H1 (cell line): Measurements from ENCODE around the gene TEF. TPM values are rescaled to one million over a fixed set of nuclear protein-coding genes. Genes with fewer than 3 reads are reported as not detected.

Source experiments
- CTCF ChIA-PET: fragments of 300-600 bp; sonication (Branson Sonifier 250); formaldehyde crosslinking; loops from one replicate; lab custom pipeline; 2021; ENCODE audit not compliant: partially characterized antibody; lab: Charles Lee
- POLR2A ChIA-PET: fragments of 300-600 bp; sonication (Branson Sonifier 250); formaldehyde crosslinking; loops from one replicate; lab custom pipeline; 2021; ENCODE audit warnings: inconsistent platforms; ENCODE audit not compliant: partially characterized antibody; lab: Charles Lee
- DNase-seq, 2 experiments: peaks; one replicate each; pipeline versions ENCODE4 v3.0.0 to v3.0.0-alpha.2; 2010 to 2022; ENCODE audit warnings: low spot score in 2 of 2, low read depth in 1 of 2, mixed read lengths in 1 of 2
- FAIRE-seq: peaks from 2 replicates; lab custom pipeline; 2011; peaks lifted over from hg19 to GRCh38; lab: Jason Lieb, UNC
- H2AFZ ChIP-seq: 2 replicates; pipeline ENCODE4 v1.8.1; 2012; ENCODE audit warnings: low read length, inconsistent platforms
- H2AK5ac ChIP-seq: 2 replicates; pipeline ENCODE4 v1.6.1; 2013; ENCODE audit warnings: low read depth, low read length
- H2BK120ac ChIP-seq: replicated peaks from 2 replicates; pipeline ENCODE3; 2013; ENCODE audit warnings: low read depth, low read length, inconsistent platforms
- H2BK12ac ChIP-seq: 2 replicates; pipeline ENCODE4 v1.6.1; 2013; ENCODE audit warnings: low read depth, low read length
- H2BK15ac ChIP-seq: 2 replicates; pipeline ENCODE4 v1.6.1; 2013; ENCODE audit warnings: low read length
- H2BK20ac ChIP-seq: 2 replicates; pipeline ENCODE4 v1.6.1; 2013; ENCODE audit warnings: low read length
- H2BK5ac ChIP-seq: 2 replicates; pipeline ENCODE4 v1.6.1; 2013; ENCODE audit warnings: low read depth, low read length
- H3K14ac ChIP-seq: 2 replicates; pipeline ENCODE4 v1.6.1; 2013; ENCODE audit warnings: inconsistent platforms; ENCODE audit not compliant: insufficient read length
- H3K18ac ChIP-seq: 2 replicates; pipeline ENCODE4 v1.6.1; 2013; ENCODE audit warnings: low read length; ENCODE audit errors: extremely low read depth
- H3K23ac ChIP-seq: 2 replicates; pipeline ENCODE4 v1.6.1; 2013; ENCODE audit warnings: inconsistent platforms; ENCODE audit not compliant: insufficient read length
- H3K23me2 ChIP-seq: 2 replicates; pipeline ENCODE4 v1.6.1; 2013; ENCODE audit warnings: low read depth, low read length
- H3K27ac ChIP-seq: 2 replicates; pipeline ENCODE4 v1.6.1; 2011; ENCODE audit warnings: low read depth, low read length, inconsistent platforms
- H3K27me3 ChIP-seq, 4 experiments: replicated peaks in 1 of 4; 1 replicate in 1 of 4; 2 replicates in 3 of 4; pipeline versions ENCODE4 v1.6.1 to v1.8.1; 2011 to 2013; ENCODE audit warnings: low read length in 3 of 4, mild to moderate bottlenecking in 3 of 4, inconsistent platforms in 2 of 4, mixed read lengths in 2 of 4, moderate library complexity in 1 of 4; ENCODE audit not compliant: control insufficient read depth in 3 of 4, insufficient read depth in 3 of 4; ENCODE audit errors: extremely low read depth in 1 of 4
- H3K36me3 ChIP-seq, 4 experiments: 2 replicates each; pipeline versions ENCODE4 v1.6.1 to v1.8.1; 2011 to 2013; ENCODE audit warnings: mild to moderate bottlenecking in 4 of 4, low read length in 3 of 4, moderate library complexity in 2 of 4, control low read depth in 1 of 4, inconsistent platforms in 1 of 4; ENCODE audit not compliant: insufficient read depth in 4 of 4, control insufficient read depth in 2 of 4
- H3K4ac ChIP-seq: replicated peaks from 2 replicates; pipeline ENCODE3; 2013; ENCODE audit warnings: low read length, low read depth, mixed read lengths, inconsistent platforms; ENCODE audit not compliant: insufficient read length
- H3K4me1 ChIP-seq, 4 experiments: replicated peaks in 1 of 4; 1 replicate in 1 of 4; 2 replicates in 3 of 4; pipeline versions ENCODE4 v1.6.1 to v1.8.1; 2011 to 2013; ENCODE audit warnings: low read length in 3 of 4, inconsistent platforms in 2 of 4, mixed read lengths in 1 of 4; ENCODE audit not compliant: insufficient read depth in 4 of 4, control insufficient read depth in 3 of 4
- H3K4me2 ChIP-seq, 2 experiments: 2 replicates each; pipeline versions ENCODE4 v1.6.1 to v1.8.1; 2011 to 2013; ENCODE audit warnings: low read depth in 2 of 2, low read length in 2 of 2, control low read depth in 1 of 2, inconsistent platforms in 1 of 2, mild to moderate bottlenecking in 1 of 2; ENCODE audit not compliant: insufficient read depth in 1 of 2
- H3K4me3 ChIP-seq, 4 experiments: fragments of 200-600, 300-600 bp in 1 of 4; sonication (generic), shearing (Covaris generic), sonication (Bioruptor Twin) in 1 of 4; 2 replicates each; pipeline versions ENCODE4 v1.5.1 to v1.8.1; 2011 to 2016; ENCODE audit warnings: low read length in 4 of 4, low read depth in 3 of 4, control low read depth in 2 of 4, inconsistent platforms in 2 of 4, mild to moderate bottlenecking in 2 of 4, mixed read lengths in 1 of 4, moderate library complexity in 1 of 4; ENCODE audit not compliant: insufficient read depth in 2 of 4; ENCODE audit errors: extremely low read depth in 1 of 4
- H3K56ac ChIP-seq: replicated peaks from 2 replicates; pipeline ENCODE3; 2013; ENCODE audit warnings: low read depth, mild to moderate bottlenecking, mixed read lengths, low read length, inconsistent platforms; ENCODE audit not compliant: insufficient read length
- H3K79me1 ChIP-seq: 2 replicates; pipeline ENCODE4 v1.6.1; 2013; ENCODE audit warnings: low read depth, low read length, control low read depth
- H3K79me2 ChIP-seq, 2 experiments: 2 replicates each; pipeline versions ENCODE4 v1.6.1 to v1.8.1; 2012 to 2013; ENCODE audit warnings: low read length in 2 of 2, mild to moderate bottlenecking in 2 of 2, inconsistent platforms in 1 of 2; ENCODE audit not compliant: insufficient read depth in 2 of 2, control insufficient read depth in 1 of 2
- H3K9ac ChIP-seq, 4 experiments: replicated peaks in 1 of 4; 1 replicate in 1 of 4; 2 replicates in 3 of 4; pipeline versions ENCODE4 v1.6.1 to v1.8.1; 2011 to 2013; ENCODE audit warnings: low read depth in 3 of 4, low read length in 3 of 4, control low read depth in 2 of 4, mild to moderate bottlenecking in 2 of 4, moderate library complexity in 2 of 4, inconsistent platforms in 1 of 4; ENCODE audit errors: extremely low read depth in 1 of 4
- H3K9me3 ChIP-seq, 2 experiments: 2 replicates each; pipeline versions ENCODE4 v1.6.1 to v1.8.1; 2012 to 2013; ENCODE audit warnings: mild to moderate bottlenecking in 2 of 2, moderate library complexity in 2 of 2, control low read depth in 1 of 2, inconsistent platforms in 1 of 2, low read depth in 1 of 2, low read length in 1 of 2, mixed read lengths in 1 of 2; ENCODE audit not compliant: insufficient read depth in 2 of 2
- H4K20me1 ChIP-seq, 2 experiments: replicated peaks in 1 of 2; 2 replicates each; pipeline versions ENCODE3 to v1.8.1; 2011 to 2013; ENCODE audit warnings: inconsistent platforms in 2 of 2, low read length in 2 of 2, mild to moderate bottlenecking in 1 of 2; ENCODE audit not compliant: insufficient read depth in 2 of 2, control insufficient read depth in 1 of 2
- H4K5ac ChIP-seq: 2 replicates; pipeline ENCODE4 v1.6.1; 2013; ENCODE audit warnings: low read length, low read depth, mixed read lengths, inconsistent platforms; ENCODE audit not compliant: insufficient read length
- H4K8ac ChIP-seq: 2 replicates; pipeline ENCODE4 v1.8.0; 2013; ENCODE audit warnings: mild to moderate bottlenecking, moderate library complexity, low read length, inconsistent platforms; ENCODE audit not compliant: insufficient read depth; ENCODE audit errors: extremely low read depth
- H4K91ac ChIP-seq: replicated peaks from 2 replicates; pipeline ENCODE3; 2013; ENCODE audit warnings: low read length, mixed read lengths, inconsistent platforms; ENCODE audit not compliant: insufficient read length
- CEBPB ChIP-seq: IDR thresholded peaks from 2 replicates; pipeline ENCODE4 v1.6.1; 2012; ENCODE audit warnings: low read depth, low read length
- EGR1 ChIP-seq: IDR thresholded peaks from 2 replicates; pipeline ENCODE4 v1.6.1; 2011; ENCODE audit warnings: low read depth, low read length, borderline replicate concordance
- EZH2 ChIP-seq: fragments of 200-600 bp; sonication (generic); IDR thresholded peaks from 2 replicates; pipeline ENCODE4 v1.7.1; 2012; ENCODE audit warnings: low read depth, mild to moderate bottlenecking, moderate library complexity, low read length, inconsistent platforms; ENCODE audit not compliant: severe bottlenecking
- GTF2F1 ChIP-seq: IDR thresholded peaks from 2 replicates; pipeline ENCODE4 v1.6.1; 2012; ENCODE audit warnings: low read depth, low read length, improper control_type of control experiment, borderline replicate concordance
- KDM1A ChIP-seq: fragments of 200-600, 300-600 bp; sonication (generic); IDR thresholded peaks from 2 replicates; pipeline ENCODE4 v1.7.1; 2016; ENCODE audit warnings: mild to moderate bottlenecking, low read length, borderline replicate concordance
- NANOG ChIP-seq: IDR thresholded peaks from 2 replicates; pipeline ENCODE4 v1.6.1; 2011; ENCODE audit warnings: low read length, low read depth, mild to moderate bottlenecking, inconsistent platforms; ENCODE audit not compliant: insufficient read depth, poor library complexity, severe bottlenecking
- RAD21 ChIP-seq, 2 experiments: IDR thresholded peaks in 1 of 2; conservative IDR thresholded peaks in 1 of 2; 2 replicates each; pipeline ENCODE4 v1.6.1; 2011; ENCODE audit warnings: low read depth in 2 of 2, low read length in 2 of 2, improper control_type of control experiment in 1 of 2, inconsistent platforms in 1 of 2, mild to moderate bottlenecking in 1 of 2, moderate library complexity in 1 of 2
- RFX5 ChIP-seq: IDR thresholded peaks from 2 replicates; pipeline ENCODE4 v1.6.1; 2011; ENCODE audit warnings: low read depth, low read length, improper control_type of control experiment, borderline replicate concordance
- SP2 ChIP-seq: IDR thresholded peaks from 2 replicates; pipeline ENCODE4 v1.6.1; 2012; ENCODE audit warnings: mild to moderate bottlenecking, low read length, inconsistent platforms
- SP4 ChIP-seq: IDR thresholded peaks from 2 replicates; pipeline ENCODE4 v1.6.1; 2012; ENCODE audit warnings: low read length, inconsistent platforms
- TAF1 ChIP-seq: IDR thresholded peaks from 2 replicates; pipeline ENCODE4 v1.6.1; 2011; ENCODE audit warnings: mild to moderate bottlenecking, low read depth, low read length
- TCF12 ChIP-seq: IDR thresholded peaks from 2 replicates; pipeline ENCODE4 v1.6.1; 2011; ENCODE audit warnings: low read depth, mild to moderate bottlenecking, low read length
- WGBS, 2 experiments: shearing (Covaris generic) in 1 of 2; methylation state at CpG; one replicate each; pipeline versions ENCODE4 v1.1.6 to v1.1.7; 2013 to 2015; ENCODE audit warnings: low lambda C conversion rate in 2 of 2, mixed read lengths in 2 of 2, inconsistent platforms in 1 of 2, low coverage in 1 of 2, missing lambda C conversion rate in 1 of 2; ENCODE audit not compliant: insufficient replicate concordance in 2 of 2, insufficient coverage in 1 of 2, insufficient read length in 1 of 2; ENCODE audit errors: extremely low coverage in 1 of 2, missing lambda C conversion rate in 1 of 2; 5-methylcytosine and 5-hydroxymethylcytosine counted together
- polyA plus RNA-seq, 7 experiments: library from polyadenylated mRNA; depleted of rRNA in 3 of 7; stranded (reverse) in 5 of 7; unstranded in 2 of 7; fragments of >200 nt in 5 of 7; fragments of 200-250 nt in 2 of 7; gene quantifications; 1 replicate in 5 of 7; 2 replicates in 1 of 7; 4 replicates in 1 of 7; pipeline versions ENCODE4 v1.2.1 to v1.2.3, GENCODE V29; 2011 to 2013; ENCODE audit warnings: missing spikeins in 2 of 7, mixed read lengths in 2 of 7
- total RNA-seq: library from RNA; stranded (reverse); fragmentation: NEBNext Ultra II Directional; extraction: Animal tissue kit (Norgen Biotek cat#: 25700); gene quantifications from 2 replicates; pipeline ENCODE4 v1.2.1, GENCODE V29; 2021
- TF ChIP-seq, protein P1 (sequence below): IDR thresholded peaks from 2 replicates; pipeline ENCODE4 v1.6.1; 2012; ENCODE audit warnings: inconsistent platforms

The TEF gene
- total and polyA plus RNA-seq, 2 of the 8 experiments (the other 6 are each of a cell fraction or from before 2014, with no cell fraction given) = 7.4 to 9.0 TPM

GRCh38 chr22:41345807-41346335, 35.9 kb upstream of the TEF start:
- Histone ChIP-seq H2AFZ (no peak overlapping the region), H2AK5ac (no peak overlapping the region), H3K9ac (no peak overlapping the region), H3K27me3 (no peaks in the 10 kb centered on the region; a peak in 1 of 7 replicates), H4K91ac (no peak overlapping the region), H3K4me2 (no peak overlapping the region), H3K9me3 (no peaks in the 10 kb centered on the region), H3K79me2 (no peaks in the 10 kb centered on the region), H4K5ac (no peak overlapping the region), H3K4me3 (no peak overlapping the region), H4K8ac (no peak overlapping the region), H4K20me1 (peaks cover 0 to 1% of the 10 kb centered on the region in 2 experiments), H2BK20ac (no peak overlapping the region), H3K79me1 (no peaks in the 10 kb centered on the region), H3K23me2 (no peaks in the 10 kb centered on the region), H2BK15ac (no peak overlapping the region), H2BK120ac (no peak overlapping the region), H3K4me1 (no peaks in the 10 kb centered on the region), H3K14ac (no peak overlapping the region), H3K23ac (no peak overlapping the region), H3K56ac (no peak overlapping the region), H2BK12ac (no peak overlapping the region), H3K4ac (no peak overlapping the region), H2BK5ac (no peak overlapping the region), H3K36me3 (peaks cover 16 to 56% (median 42%) of the 10 kb centered on the region in 4 experiments), H3K27ac (no peak overlapping the region), H3K18ac (no peak overlapping the region)
- CTCF ChIA-PET = interaction anchor here (1.0 kb wide), 1 partner anchor 32 kb away, joined by 3 read pairs; no protein-coding TSS in a partner anchor
- DNase-seq (no peak), FAIRE-seq (no peak)
- 93% methylated on average over 19 of the region's 24 CpGs; no CpG with 5 or more reads in 1 of the 2 experiments for WGBS, 2 experiments
- POLR2A ChIA-PET = interaction anchor here (0.8 to 3.5 kb wide), 5 partner anchors 8 to 47 kb away, joined by 3 to 16 read pairs (median 3); no protein-coding TSS in a partner anchor
- no peak for TF ChIP-seq SP2
- TF ChIP-seq RAD21 (IDR thresholded peaks at IDR 0.05 in 1 of 2, conservative IDR thresholded peaks at IDR 0.05 in 1 of 2; ENCODE audit: low read depth in 2 of 2, low read length in 2 of 2) = no peak
- no peak for TF ChIP-seq EZH2
- no peak for TF ChIP-seq RFX5
- TF ChIP-seq CEBPB = no peak
- TF ChIP-seq, protein P1, sequence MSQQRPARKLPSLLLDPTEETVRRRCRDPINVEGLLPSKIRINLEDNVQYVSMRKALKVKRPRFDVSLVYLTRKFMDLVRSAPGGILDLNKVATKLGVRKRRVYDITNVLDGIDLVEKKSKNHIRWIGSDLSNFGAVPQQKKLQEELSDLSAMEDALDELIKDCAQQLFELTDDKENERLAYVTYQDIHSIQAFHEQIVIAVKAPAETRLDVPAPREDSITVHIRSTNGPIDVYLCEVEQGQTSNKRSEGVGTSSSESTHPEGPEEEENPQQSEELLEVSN = no peak
- no peak for TF ChIP-seq EGR1
- no peak for TF ChIP-seq TCF12
- TF ChIP-seq KDM1A = no peak
- TF ChIP-seq GTF2F1 = no peak
- no peak for TF ChIP-seq SP4
- TF ChIP-seq NANOG = no peak
- no peak for TF ChIP-seq TAF1
